LNCAP (cell line): ENCODE results near the gene C1QL1.

ENCODE experiments used
- TF ChIP-seq, protein P1 (sequence below): fragments of 450-650 bp; IDR thresholded peaks from 2 replicates; pipeline ENCODE4 v1.5.1; 2017; ENCODE audit warnings: mild to moderate bottlenecking

C1QL1 gene

DNA sequence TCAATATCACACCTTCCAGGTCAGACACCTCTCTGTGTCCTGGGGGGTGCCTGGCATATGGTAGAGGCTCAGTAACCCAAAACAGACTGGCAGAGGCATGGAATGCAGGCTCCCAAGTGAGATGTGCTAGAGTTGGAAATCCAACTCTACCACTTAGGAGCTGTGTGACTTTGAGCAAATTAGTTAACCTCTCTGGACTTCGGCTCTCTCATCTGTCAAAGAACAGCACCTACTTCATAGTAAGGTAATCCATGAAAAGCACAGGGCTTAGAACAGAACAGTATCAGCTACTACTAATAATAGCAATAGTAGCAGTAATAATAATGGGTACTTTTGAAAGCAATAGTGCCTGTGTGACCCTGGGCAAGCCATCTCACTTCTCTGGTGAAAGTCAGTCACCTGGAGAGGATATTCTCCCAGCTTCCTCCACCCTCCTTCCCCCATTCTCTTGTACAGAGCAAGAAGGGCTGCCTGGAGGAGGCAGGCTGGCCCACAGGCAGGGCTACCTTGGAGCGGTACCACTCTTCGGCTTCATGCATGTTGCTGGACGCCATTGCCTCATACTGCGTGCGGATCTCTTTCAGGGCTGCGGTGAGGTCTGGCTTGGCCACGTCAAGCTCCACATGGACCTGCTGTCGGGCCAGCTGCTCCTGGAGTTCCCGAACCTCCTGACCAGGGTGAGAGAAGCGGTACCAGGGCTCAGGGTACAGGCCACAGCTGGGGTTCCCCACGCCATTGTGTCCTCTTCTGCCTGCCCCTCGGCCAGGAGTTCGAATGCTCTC, 55.1 kb downstream of the C1QL1 start:
- TF ChIP-seq, protein P1, sequence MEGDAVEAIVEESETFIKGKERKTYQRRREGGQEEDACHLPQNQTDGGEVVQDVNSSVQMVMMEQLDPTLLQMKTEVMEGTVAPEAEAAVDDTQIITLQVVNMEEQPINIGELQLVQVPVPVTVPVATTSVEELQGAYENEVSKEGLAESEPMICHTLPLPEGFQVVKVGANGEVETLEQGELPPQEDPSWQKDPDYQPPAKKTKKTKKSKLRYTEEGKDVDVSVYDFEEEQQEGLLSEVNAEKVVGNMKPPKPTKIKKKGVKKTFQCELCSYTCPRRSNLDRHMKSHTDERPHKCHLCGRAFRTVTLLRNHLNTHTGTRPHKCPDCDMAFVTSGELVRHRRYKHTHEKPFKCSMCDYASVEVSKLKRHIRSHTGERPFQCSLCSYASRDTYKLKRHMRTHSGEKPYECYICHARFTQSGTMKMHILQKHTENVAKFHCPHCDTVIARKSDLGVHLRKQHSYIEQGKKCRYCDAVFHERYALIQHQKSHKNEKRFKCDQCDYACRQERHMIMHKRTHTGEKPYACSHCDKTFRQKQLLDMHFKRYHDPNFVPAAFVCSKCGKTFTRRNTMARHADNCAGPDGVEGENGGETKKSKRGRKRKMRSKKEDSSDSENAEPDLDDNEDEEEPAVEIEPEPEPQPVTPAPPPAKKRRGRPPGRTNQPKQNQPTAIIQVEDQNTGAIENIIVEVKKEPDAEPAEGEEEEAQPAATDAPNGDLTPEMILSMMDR: no peak

DNA sequence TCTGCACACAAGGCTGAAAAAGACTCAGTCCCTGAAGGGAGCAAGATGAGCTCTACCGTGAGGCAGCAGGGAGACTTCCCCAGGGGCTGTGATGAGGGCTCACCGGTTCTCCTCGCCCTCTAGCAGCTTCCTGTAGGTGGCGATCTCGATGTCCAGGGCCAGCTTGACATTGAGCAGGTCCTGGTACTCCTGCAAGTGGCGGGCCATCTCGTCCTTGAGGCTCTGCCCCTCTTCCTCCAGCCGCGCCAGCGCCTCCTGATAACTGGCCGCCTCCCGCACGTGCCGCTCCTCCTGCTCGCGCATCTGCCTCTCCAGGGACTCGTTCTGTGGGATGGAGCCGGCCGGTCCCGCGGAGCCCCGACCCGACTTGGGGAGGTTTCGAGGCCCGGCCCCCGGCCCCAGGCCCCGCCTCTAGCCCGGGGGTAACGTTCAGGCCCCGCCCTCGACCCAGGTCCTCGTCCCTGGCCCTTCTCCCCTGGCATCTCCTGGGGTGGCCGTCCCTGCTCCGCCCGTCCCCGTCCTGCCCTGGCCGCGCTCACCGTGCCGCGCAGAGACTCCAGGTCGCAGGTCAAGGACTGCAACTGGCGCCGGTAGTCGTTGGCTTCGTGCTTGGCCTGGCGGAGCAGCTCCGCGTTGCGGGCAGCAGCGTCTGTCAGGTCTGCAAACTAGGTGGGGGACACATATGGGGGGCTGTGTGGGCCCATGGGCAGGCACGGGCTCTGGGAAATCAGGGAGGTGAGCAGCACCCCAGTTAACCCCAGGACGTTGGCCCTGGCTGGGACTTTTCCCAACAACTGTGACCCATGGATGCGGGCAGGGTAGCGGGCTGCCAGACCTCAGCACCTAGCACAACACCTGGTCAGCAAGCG, 56.7 kb downstream of the C1QL1 start:
- TF ChIP-seq, protein P1: peak; percentile 20; the same call in 1 of the 2 replicates

DNA sequence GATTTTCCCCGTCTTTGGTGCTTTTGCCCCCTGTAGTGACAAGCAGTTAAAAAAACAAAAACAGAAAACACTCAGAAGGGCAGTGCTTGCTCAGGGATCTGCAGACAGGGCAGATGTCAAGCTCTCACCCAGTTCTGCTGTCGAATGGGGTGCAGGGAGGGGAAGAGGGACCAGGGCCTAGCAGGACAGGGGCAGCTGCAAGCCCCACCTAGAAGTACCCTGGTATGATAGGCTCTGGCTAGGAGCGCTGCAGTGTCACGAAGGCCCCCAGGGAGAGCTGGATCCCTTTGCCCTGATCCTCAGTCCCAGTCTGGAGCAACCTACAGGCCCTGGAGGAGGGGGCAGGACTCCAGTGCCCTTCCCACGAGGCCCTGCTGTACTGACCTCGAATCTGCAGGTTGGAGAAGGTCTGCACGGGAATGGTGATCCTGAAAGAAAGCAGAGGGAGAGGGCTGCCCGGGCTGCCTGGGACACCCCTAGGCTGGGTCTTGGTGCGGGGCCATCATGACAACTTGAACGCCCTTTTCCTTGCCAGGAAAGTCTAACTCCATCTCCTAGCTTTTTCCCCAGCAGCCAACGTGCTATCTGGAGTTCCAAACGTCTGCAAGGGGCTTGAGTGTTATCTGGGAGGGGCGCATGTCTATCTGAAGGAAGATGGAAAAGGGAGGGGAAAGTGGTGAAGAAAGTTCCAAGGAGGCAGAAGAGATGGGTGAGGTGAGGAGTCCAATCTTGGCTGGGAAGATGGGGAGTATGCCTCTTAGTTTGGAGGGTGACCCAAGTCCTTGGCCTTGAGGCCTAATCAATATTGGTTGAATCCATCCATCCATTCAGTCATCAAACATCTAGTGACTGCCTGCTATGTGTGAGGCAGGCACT, 57.6 kb downstream of the C1QL1 start:
- TF ChIP-seq, protein P1: no peak
